SK-N-SH treated with all-trans-retinoic acid at 6 μM for 48 hours (cell line): ENCODE data around the gene ABCC9.

Experiments used
- ATAC-seq: fragments of 200-7000 bp; cut with Tn5 transposase; 3 replicates; pipeline ENCODE4 v1.9.1; 2020; ENCODE audit warnings: mild to moderate bottlenecking, moderate library complexity
- ARNTL ChIP-seq: fragments of 450-650 bp; formaldehyde crosslinking; IDR thresholded peaks from 2 replicates; pipeline ENCODE4 v1.5.0; 2020; ENCODE audit warnings: low read depth, mild to moderate bottlenecking, moderate library complexity, borderline replicate concordance
- CSRNP3 ChIP-seq: fragments of 250-450 bp; sonication (Bioruptor Pico); IDR thresholded peaks from 2 replicates; pipeline ENCODE4 v1.5.1; 2021; ENCODE audit warnings: mild to moderate bottlenecking, moderate library complexity
- ESRRG ChIP-seq: fragments of 250-450 bp; sonication (Bioruptor Pico); IDR thresholded peaks from 2 replicates; pipeline ENCODE4 v1.6.1; 2021; ENCODE audit warnings: mild to moderate bottlenecking
- OSR1 ChIP-seq: fragments of 250-450 bp; sonication (Bioruptor Pico); IDR thresholded peaks from 2 replicates; pipeline ENCODE4 v1.8.0; 2022; ENCODE audit warnings: moderate library complexity, mild to moderate bottlenecking, inconsistent platforms
- PATZ1 ChIP-seq: fragments of 250-450 bp; sonication (Bioruptor Pico); IDR thresholded peaks from 2 replicates; pipeline ENCODE4 v1.8.0; 2020; ENCODE audit warnings: mild to moderate bottlenecking, moderate library complexity, borderline replicate concordance
- POU6F1 ChIP-seq: fragments of 250-450 bp; sonication (Bioruptor Pico); IDR thresholded peaks from 2 replicates; pipeline ENCODE4 v1.8.0; 2021; ENCODE audit warnings: low read depth, mild to moderate bottlenecking, moderate library complexity, borderline replicate concordance
- TOX ChIP-seq: fragments of 250-450 bp; sonication (Bioruptor Pico); IDR thresholded peaks from 2 replicates; pipeline ENCODE4 v1.8.0; 2021; ENCODE audit warnings: mild to moderate bottlenecking, moderate library complexity, borderline replicate concordance
- ZC3H10 ChIP-seq: fragments of 250-450 bp; sonication (Bioruptor Pico); IDR thresholded peaks from 2 replicates; pipeline ENCODE4 v1.5.1; 2021; ENCODE audit warnings: mild to moderate bottlenecking, moderate library complexity
- ZFP3 ChIP-seq: fragments of 250-450 bp; sonication (Bioruptor Pico); IDR thresholded peaks from 2 replicates; pipeline ENCODE4 v1.5.0; 2020; ENCODE audit warnings: mild to moderate bottlenecking, moderate library complexity
- ZFP30 ChIP-seq: fragments of 450-650 bp; formaldehyde crosslinking; IDR thresholded peaks from 2 replicates; pipeline ENCODE4 v1.5.0; 2022; ENCODE audit warnings: mild to moderate bottlenecking, moderate library complexity
- TF ChIP-seq, protein P1 (sequence below): fragments of 250-450 bp; sonication (Bioruptor Pico); IDR thresholded peaks from 2 replicates; pipeline ENCODE4 v1.5.1; 2020; ENCODE audit warnings: low read depth, mild to moderate bottlenecking, moderate library complexity

ABCC9 gene

DNA sequence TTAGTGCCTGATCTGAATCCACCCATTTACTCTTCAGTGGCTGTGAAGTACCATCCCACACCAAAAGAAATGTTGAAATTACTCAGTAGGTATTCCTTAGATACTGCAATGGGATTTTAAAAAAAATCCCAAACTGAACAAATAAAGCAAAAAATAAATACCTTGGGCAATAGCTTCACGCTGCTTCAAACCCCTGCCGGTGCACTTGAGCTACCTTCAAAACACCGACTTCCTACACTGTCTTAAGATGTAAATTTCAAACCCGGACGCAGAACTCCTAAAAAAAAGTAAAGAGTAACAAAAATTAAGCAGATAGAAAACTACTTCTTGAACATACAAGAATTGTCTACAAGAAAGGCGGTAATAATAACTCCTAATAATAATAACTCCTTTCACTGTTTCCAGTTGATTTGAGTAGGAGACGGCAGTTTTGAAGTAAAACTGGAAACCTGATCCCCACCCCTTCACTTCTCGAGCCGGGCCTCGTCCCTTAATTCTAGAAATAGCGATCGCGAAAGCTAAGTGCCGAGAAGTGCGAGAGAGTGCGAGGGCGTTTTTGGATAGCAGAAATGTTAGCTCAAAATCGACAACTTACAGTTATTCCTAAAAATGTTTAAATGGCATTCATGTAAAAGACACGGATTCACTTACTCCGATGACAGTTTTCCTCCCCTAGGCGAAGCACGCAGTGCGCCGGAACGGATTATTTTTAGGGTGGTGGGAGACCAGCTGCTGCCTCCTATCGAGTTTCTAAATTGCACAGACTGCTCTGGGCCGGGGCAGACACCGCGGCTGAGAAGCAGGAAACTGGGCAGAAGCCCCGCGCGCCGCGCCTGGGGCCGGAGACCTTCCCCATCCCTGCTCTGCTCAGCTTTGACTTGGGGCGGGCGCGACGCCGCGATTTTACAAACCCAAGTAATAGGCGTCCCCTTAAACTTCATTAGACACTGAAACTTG is at the start of gene ABCC9:
ABCC9 (minus strand) TSS at position 878 of the 957 bp plus-strand sequence. CDS start 4,752 bp downstream, outside the sequence.
- peak; percentile 68 for ATAC-seq
- TF ChIP-seq CSRNP3 (CRISPR knock-in tag) (no peak), ZC3H10 (CRISPR knock-in tag) (no peak), OSR1 (CRISPR knock-in tag) (no peak), ARNTL (CRISPR knock-in tag) (no peak), ESRRG (CRISPR knock-in tag) (no peak)
- TF ChIP-seq, protein P1, sequence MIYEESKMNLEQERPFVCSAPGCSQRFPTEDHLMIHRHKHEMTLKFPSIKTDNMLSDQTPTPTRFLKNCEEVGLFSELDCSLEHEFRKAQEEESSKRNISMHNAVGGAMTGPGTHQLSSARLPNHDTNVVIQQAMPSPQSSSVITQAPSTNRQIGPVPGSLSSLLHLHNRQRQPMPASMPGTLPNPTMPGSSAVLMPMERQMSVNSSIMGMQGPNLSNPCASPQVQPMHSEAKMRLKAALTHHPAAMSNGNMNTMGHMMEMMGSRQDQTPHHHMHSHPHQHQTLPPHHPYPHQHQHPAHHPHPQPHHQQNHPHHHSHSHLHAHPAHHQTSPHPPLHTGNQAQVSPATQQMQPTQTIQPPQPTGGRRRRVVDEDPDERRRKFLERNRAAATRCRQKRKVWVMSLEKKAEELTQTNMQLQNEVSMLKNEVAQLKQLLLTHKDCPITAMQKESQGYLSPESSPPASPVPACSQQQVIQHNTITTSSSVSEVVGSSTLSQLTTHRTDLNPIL (CRISPR knock-in tag) = no peak

DNA sequence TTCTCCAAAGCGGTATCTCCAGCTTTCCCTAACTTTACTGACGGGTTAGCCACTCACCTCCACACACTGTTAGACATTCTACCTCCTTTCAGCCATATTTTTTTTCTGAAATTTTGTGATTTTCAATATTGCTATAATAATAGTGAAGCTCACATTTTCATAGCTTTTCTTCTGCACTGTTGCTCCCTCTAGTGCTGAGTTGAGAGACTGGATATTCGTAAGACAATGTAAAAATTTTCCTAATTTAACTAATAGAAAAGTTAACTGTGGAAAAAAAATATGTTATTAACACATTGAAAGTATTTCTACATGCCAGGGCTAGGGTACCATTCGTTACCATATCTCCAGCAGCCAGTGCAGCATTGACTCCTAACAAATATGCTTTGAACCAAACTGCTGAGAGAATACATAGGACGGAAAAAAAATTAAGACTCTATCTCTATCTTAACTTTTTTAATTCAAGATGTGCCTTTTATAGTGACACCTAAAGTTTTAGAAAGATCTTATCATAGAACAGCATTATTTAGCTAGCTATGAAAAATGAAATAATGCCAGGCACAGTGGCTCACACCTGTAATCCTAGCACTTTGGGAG is 48.7 kb upstream of the ABCC9 start:
- ATAC-seq = peak; percentile 67; the same call in 2 of the 3 replicates

More for the DNA sequence above, 48.7 kb upstream of the ABCC9 start:
- TF ChIP-seq PATZ1 (CRISPR knock-in tag) = no peak
- TF ChIP-seq TOX (CRISPR knock-in tag) = no peak
- TF ChIP-seq ZC3H10 (CRISPR knock-in tag) = no peak
- no peak for TF ChIP-seq OSR1 (CRISPR knock-in tag)
- TF ChIP-seq ESRRG (CRISPR knock-in tag) = no peak
- TF ChIP-seq ZFP30 = no peak
- no peak for TF ChIP-seq CSRNP3 (CRISPR knock-in tag)
- no peak for TF ChIP-seq ZFP3 (CRISPR knock-in tag)
- TF ChIP-seq, protein P1 (CRISPR knock-in tag) = no peak
- no peak for TF ChIP-seq POU6F1 (CRISPR knock-in tag)
